Stimulated activated CD4-positive, alpha-beta T cell treated with anti-CD3 and anti-CD28 coated beads, Interleukin-1b, Interleukin-23, amount 100 ng/mL, for 48 hours (primary cell): ENCODE data around the gene ANKRD22.
A peak's percentile ranks its signal among the peaks of the same experiment; 100 is the strongest.
"Not testable (repeated sequence)": the region's sequence is repeated elsewhere in the genome, so short reads cannot be mapped to it uniquely, and the experiment has no call there.

ENCODE experiments used
- DNase-seq: peaks from one replicate; pipeline ENCODE4 v3.0.0-alpha.2; 2020

ANKRD22 gene

DNA sequence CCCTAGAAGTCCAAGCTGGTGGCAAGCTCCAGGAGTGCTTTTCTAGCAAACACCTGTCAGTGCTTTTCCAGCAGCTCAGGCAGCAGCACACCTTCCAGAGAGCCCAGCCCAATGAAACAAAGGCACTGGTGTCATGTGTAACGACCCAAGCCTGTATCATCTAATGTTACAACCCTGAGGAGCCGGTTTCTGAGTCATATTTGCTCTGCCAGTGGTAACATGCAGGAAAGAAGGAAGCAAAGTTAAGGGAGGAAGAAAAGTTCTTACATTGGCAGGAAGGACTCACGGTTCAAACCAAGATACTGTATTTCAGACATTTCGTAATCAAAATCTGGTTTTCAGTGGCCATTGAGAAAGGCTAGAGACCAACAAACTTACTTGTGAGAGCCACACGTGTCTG is at the start of gene ANKRD22:
TSS of gene ANKRD22 (minus strand) at position 139 of the 400 bp plus-strand sequence. CDS start 237 bp downstream, outside the sequence.
- no peak for DNase-seq

DNA sequence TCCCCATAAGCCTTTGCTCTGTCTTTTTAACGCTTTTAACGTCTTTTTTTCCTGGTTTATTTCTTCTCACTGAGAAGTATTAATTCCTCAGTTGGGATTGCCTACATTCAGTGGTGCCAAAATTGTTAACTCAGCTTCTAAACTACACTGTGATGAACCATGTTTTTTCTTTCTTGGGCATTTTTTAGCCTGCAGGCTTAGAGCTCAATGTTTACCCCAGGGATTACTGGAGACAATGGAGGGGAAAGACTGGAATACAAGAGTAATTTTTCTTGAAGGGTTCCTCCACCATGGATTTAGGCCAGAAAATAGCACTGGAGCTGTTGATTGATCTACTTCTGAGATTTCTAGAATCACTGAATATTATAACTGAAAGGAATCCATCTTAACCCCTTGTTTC is 48.2 kb upstream of the ANKRD22 start:
- DNase-seq = no peak

DNA sequence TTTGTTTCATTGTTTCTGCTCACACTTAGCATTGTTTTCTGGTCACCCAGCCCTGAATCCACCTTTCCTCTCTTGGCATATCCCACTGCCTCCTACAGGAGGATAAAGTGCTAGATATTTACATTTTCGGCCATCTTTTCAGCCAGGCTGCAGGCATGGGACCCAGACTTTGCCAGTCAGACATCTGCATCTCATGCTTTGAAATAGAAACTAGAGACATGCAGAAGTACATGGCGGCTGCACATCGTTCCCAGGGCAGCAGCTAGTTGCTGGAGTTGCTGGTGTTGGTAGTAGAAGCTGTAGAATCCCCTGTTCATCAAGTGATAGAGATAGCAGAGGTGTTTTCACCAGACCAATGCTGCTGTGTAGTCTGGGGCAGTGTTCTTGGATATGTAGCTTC is 47.1 kb upstream of the ANKRD22 start:
- DNase-seq = no peak

DNA sequence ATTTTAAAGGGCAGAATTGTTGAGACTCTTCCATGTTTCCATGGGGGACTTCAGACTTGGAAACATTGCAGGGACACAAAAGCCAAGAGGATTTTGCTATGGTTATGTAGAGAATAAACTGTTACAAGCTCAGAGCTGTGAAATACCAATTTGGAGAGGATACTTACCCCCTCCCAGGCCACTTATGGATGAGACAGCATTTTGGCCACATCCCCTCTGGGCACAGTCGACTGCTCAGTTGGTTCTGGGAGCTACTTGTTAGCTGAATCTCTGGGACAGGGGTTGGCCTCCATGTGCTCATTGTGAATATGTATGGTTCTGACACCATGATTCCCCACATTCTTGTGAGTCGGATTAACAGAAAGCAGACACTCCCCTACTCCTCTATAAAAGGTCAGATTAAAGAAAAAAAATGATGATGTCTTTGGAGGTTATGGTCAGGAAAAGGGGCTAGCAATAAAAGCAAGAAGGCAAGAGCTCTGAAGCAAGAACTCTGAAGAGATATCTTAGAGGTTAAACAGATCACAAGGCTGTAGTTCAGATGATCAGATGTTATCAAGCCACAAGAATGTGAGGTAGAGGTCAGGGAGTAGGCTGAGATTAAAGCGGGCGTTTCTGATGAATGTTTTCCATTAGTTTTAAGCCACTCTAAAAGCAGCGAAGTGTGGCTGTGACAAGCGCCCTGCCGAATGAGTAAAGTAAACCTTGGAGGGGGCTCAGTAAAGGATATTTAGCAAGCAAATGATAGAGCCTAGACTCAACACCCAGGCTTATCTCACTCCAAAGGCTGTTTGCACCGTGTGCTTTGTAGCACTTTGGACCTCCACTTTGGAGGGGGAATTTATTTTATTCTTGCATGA is 45.6 kb upstream of the ANKRD22 start:
- DNase-seq = peak; percentile 36

GRCh38 chr10:88896372-88896993 is 44.8 kb upstream of the ANKRD22 start:
- DNase-seq = no peak

DNA sequence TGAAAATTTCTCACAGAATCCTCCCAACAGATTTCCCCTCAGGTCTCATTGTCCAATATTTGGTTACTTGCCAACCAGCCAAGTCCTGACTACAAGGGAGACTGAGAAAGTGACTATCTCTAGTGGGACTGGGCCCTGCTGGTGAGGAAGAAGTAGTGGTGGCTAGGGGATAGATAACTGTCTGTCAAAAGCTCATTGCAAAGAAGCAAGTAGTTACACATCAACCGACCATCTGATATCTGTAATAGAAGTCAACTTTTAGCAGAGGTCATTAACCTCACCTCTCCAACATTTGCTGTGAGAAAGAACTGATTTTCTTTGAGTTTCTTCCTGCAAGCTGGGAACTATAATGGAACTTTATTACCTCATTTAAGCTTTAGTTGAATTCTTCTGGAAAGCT is 43.6 kb upstream of the ANKRD22 start:
- DNase-seq = no peak

- no peak for DNase-seq
Measured at GRCh38 chr10:88893611-88894010, 42.0 kb upstream of the ANKRD22 start.

- no peak for DNase-seq
Measured at GRCh38 chr10:88892222-88892967, 40.8 kb upstream of the ANKRD22 start.

- no peak for DNase-seq
Measured at GRCh38 chr10:88890681-88891381, 39.2 kb upstream of the ANKRD22 start.

GRCh38 chr10:88889559-88890337 is 38.1 kb upstream of the ANKRD22 start:
- DNase-seq = no peak

GRCh38 chr10:88888810-88889445 is 37.3 kb upstream of the ANKRD22 start:
- no peak for DNase-seq

DNA sequence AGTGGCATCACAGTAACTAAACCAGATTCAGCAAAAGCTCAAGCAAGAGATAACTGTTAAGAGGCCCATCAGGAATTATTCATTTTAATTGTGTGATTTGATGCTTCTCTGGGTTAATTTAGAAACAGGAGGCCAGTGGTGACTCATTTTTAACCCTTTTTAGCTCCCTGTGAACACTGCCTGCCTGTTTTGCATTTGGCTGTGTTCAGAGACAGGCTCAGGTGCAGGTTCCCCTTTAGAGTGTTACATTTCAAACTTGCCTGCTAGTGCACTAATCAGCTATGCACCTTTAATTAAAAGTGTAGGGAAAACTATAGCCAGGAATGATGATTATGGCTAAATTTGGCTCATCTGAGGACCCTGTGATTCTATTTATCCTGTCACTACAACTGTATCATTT is 34.9 kb upstream of the ANKRD22 start:
- DNase-seq = peak; percentile 28

GRCh38 chr10:88883448-88883809 is 31.8 kb upstream of the ANKRD22 start:
- DNase-seq = no peak

DNA sequence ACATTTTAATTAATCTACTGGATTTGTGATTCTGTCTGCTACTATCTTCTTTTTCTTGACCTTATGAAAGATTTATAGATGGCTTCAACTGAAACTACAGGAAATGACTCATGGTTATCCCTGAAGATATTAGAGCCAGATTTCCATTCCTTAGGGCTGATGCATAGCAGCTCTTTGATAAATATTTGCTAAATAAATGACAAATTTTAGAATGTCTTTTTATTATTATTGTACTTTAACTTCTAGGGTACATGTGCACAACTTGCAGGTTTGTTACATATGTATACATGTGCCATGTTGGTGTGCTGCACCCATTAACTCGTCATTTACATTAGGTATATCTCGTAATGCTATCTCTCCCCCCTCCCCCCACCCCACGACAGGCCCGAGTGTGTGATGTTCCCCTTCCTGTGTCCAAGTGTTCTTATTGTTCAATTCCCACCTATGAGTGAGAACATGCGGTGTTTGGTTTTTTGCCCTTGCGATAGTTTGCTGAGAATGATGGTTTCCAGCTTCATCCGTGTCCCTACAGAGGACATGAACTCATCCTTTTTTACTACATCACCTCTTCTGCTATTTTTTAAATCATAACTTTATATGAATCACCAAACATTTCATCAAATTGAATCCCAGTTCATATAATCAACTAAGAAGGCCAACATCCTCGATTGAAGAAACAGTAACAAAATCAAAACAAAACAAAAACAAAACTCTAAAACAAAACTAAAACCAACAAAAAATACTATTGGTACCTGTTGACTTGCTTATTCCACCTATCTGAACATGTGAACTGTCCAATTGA is 31.2 kb upstream of the ANKRD22 start:
- not testable (repeated sequence) for DNase-seq

- DNase-seq = no peak
Measured at GRCh38 chr10:88881922-88882645, 30.4 kb upstream of the ANKRD22 start.

DNA sequence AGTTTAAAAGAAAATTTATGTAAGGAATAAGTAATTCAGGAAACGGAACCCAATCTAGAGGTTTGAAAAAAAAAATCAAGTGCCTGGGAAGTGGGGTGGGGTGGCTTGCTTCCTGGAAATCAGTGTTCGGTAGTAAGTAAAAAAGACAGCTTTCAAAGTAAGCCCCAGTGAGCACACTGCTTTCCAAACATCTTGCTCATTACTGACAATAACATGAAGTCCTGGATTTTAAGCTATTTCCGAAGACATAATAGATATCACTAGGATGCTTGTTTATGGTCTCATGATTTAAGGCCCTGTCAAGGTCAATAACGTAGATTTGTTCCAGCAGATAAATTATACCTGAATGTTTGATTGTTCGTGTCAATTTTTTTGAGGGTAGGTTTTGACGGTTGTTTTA is 29.7 kb upstream of the ANKRD22 start:
- no peak for DNase-seq

GRCh38 chr10:88880282-88881076 is 28.8 kb upstream of the ANKRD22 start:
- DNase-seq = peak; percentile 80

GRCh38 chr10:88879534-88880281 is 28.1 kb upstream of the ANKRD22 start, which contains the start of gene STAMBPL1:
Gene STAMBPL1 (plus strand): TSS chr10:88880245. CDS start chr10:88901709, 21,464 bp downstream.
- peak; percentile 79 for DNase-seq
